GM19397 (cell line): ENCODE measurements around the gene STX1A.
"Not testable (repeated sequence)": the region's sequence is repeated elsewhere in the genome, so short reads cannot be mapped to it uniquely, and the experiment has no call there.

ENCODE experiments used
- ATAC-seq: cut with Tn5 transposase; IDR thresholded peaks from one replicate; pipeline ENCODE4 v1.9.1; 2021; ENCODE audit warnings: mild to moderate bottlenecking, moderate library complexity; ENCODE audit not compliant: unreplicated experiment

Gene STX1A

GRCh38 chr7:73736885-73737284 lies 17.4 kb upstream of the STX1A start:
- no peak for ATAC-seq

- no peak for ATAC-seq
Observed at GRCh38 chr7:73735528-73735905, 16.0 kb upstream of the STX1A start.

- ATAC-seq: peak; percentile 38
Observed at GRCh38 chr7:73734619-73735527, 15.4 kb upstream of the STX1A start.

GRCh38 chr7:73732397-73732796 lies 12.9 kb upstream of the STX1A start:
- no peak for ATAC-seq

GRCh38 chr7:73730485-73730884 lies 11.0 kb upstream of the STX1A start:
- no peak for ATAC-seq

- no peak for ATAC-seq
Observed at GRCh38 chr7:73728551-73728950, 9.1 kb upstream of the STX1A start.

GRCh38 chr7:73727952-73728351 lies 8.5 kb upstream of the STX1A start:
- no peak for ATAC-seq

GRCh38 chr7:73726083-73726466 lies 6.6 kb upstream of the STX1A start:
- no peak for ATAC-seq

- no peak for ATAC-seq
Observed at GRCh38 chr7:73723813-73724212, 4.3 kb upstream of the STX1A start.

GRCh38 chr7:73722785-73723184 lies 3.3 kb upstream of the STX1A start:
- no peak for ATAC-seq

GRCh38 chr7:73722182-73722581 lies 2.7 kb upstream of the STX1A start:
- ATAC-seq: not testable (repeated sequence)

GRCh38 chr7:73721377-73721817 lies 1.9 kb upstream of the STX1A start:
- ATAC-seq: no peak

- not testable (repeated sequence) for ATAC-seq
Observed at GRCh38 chr7:73720443-73720842, 974 bp upstream of the STX1A start.

GRCh38 chr7:73719806-73720169 lies 319 bp upstream of the STX1A start:
- ATAC-seq: no peak

GRCh38 chr7:73718438-73718881 lies 1.0 kb downstream of the STX1A start:
- no peak for ATAC-seq

- ATAC-seq: no peak
Observed at GRCh38 chr7:73717991-73718405, 1.5 kb downstream of the STX1A start.

- no peak for ATAC-seq
Observed at GRCh38 chr7:73717025-73717807, 2.3 kb downstream of the STX1A start.

- ATAC-seq: no peak
Observed at GRCh38 chr7:73716318-73716890, 3.1 kb downstream of the STX1A start.

- no peak for ATAC-seq
Observed at GRCh38 chr7:73715648-73716317, 3.7 kb downstream of the STX1A start.

GRCh38 chr7:73713319-73713718 lies 6.2 kb downstream of the STX1A start:
- not testable (repeated sequence) for ATAC-seq

- no peak for ATAC-seq
Observed at GRCh38 chr7:73712773-73713172, 6.7 kb downstream of the STX1A start.
